Spleen (tissue), 7 donors: ENCODE results near the gene NCAPD3.

Experiments used
- POLR2A ChIP-seq, 3 donors: fragments of 450-650 bp; IDR thresholded peaks; one replicate each; pipeline ENCODE4 v1.5.1; 2017; ENCODE audit warnings: antibody characterized with exemption in 3 of 3, mild to moderate bottlenecking in 1 of 3
- POLR2AphosphoS5 ChIP-seq, 3 donors: sonication (generic); formaldehyde crosslinking; IDR thresholded peaks; one replicate each; pipeline ENCODE4 v1.5.1; 2017; ENCODE audit warnings: antibody characterized with exemption in 3 of 3
- TF ChIP-seq, protein P1 (sequence below), 11 experiments: fragments of 200-600 bp in 7 of 11; fragments of 450-650 bp in 4 of 11; sonication (generic) in 4 of 11; IDR thresholded peaks in 8 of 11; conservative IDR thresholded peaks in 3 of 11; 1 replicate in 7 of 11; 2 replicates in 4 of 11; pipeline versions ENCODE4 v1.4.0 to v1.8.0; 2016 to 2021; ENCODE audit warnings: antibody characterized with exemption in 11 of 11, inconsistent platforms in 4 of 11, mild to moderate bottlenecking in 1 of 11
- donor health status: DM: no; HTN: no; CAD: no; lungs with moderate emphysema.
- donor health status: DM: no; HTN: no; CAD: no.
- donor health status: DM: no; HTN: no; CAD: no.

DNA sequence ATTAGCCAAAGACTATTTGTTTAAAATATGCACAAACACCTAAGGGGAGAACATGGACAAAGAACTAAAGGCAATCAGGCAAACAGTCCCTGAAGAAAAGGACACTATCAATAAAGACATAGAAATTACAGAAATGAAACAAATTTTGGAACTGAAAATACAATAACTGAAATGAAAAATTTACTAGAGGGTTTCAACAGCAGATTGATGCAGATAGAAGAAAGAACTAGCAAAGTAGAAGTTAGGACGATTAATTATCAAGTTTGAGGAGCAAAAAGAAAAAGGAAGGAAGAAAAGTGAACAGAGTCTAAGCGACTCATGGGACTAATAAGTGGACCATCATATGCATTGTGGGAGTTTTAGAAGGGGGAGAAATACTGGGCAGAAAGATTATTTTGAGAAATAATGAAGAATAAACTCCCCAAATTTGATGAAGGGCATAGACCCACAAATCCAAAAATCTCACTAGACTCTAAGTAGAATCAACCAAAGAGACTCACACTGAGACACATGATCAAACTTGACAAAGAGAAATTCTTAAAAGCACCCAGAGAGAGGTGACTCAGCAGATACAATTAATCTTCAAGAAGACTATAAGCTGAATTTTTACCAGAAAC lies 92.0 kb downstream of the NCAPD3 start:
- TF ChIP-seq, protein P1, sequence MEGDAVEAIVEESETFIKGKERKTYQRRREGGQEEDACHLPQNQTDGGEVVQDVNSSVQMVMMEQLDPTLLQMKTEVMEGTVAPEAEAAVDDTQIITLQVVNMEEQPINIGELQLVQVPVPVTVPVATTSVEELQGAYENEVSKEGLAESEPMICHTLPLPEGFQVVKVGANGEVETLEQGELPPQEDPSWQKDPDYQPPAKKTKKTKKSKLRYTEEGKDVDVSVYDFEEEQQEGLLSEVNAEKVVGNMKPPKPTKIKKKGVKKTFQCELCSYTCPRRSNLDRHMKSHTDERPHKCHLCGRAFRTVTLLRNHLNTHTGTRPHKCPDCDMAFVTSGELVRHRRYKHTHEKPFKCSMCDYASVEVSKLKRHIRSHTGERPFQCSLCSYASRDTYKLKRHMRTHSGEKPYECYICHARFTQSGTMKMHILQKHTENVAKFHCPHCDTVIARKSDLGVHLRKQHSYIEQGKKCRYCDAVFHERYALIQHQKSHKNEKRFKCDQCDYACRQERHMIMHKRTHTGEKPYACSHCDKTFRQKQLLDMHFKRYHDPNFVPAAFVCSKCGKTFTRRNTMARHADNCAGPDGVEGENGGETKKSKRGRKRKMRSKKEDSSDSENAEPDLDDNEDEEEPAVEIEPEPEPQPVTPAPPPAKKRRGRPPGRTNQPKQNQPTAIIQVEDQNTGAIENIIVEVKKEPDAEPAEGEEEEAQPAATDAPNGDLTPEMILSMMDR (IDR thresholded peaks at IDR 0.05 in 8 of 11, conservative IDR thresholded peaks at IDR 0.05 in 3 of 11), result no peak
- TF ChIP-seq POLR2AphosphoS5 (IDR thresholded peaks at IDR 0.05) (no peak), POLR2A (IDR thresholded peaks at IDR 0.05) (no peak)
